HT1080 (cell line): ENCODE measurements around the gene LGALS7. TPM values are rescaled to one million over a fixed set of nuclear protein-coding genes. Genes with fewer than 3 reads are reported as not detected.
A peak's percentile ranks its signal among the peaks of the same experiment; 100 is the strongest.

Experiments used
- DNase-seq: peaks from one replicate; pipeline ENCODE4 v3.0.0-alpha.2; 2015; ENCODE audit warnings: low read depth
- total RNA-seq: library from RNA; depleted of rRNA; stranded (reverse); fragments of >200 nt; shearing (Covaris generic); gene quantifications from 2 replicates; pipeline ENCODE4 v1.2.3, GENCODE V29; 2014

Gene LGALS7
- total RNA-seq, 1 experiment from 2014 or later: not detected

DNA sequence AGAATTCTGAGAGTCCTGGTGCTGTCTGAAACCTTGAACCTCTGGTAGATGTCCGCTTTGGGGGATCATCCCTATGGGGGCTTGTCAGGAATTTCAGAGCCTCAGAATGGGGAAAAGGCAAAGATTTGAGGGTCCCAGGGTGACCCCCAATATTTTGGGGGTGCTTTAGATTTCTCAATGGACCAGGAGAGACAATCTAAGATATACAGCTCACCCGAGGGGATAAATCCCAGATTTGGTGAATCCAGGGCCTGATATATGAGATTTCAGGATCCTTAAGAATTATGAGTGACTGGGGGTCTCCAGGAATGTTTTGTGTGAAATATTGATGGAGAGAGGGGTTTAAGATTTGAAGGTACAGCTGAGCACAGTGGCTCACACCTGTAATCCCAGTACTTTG, 32.4 kb downstream of the LGALS7 start:
- DNase-seq: no peak

GRCh38 chr19:38740257-38740592, 33.1 kb downstream of the LGALS7 start:
- no peak for DNase-seq

DNA sequence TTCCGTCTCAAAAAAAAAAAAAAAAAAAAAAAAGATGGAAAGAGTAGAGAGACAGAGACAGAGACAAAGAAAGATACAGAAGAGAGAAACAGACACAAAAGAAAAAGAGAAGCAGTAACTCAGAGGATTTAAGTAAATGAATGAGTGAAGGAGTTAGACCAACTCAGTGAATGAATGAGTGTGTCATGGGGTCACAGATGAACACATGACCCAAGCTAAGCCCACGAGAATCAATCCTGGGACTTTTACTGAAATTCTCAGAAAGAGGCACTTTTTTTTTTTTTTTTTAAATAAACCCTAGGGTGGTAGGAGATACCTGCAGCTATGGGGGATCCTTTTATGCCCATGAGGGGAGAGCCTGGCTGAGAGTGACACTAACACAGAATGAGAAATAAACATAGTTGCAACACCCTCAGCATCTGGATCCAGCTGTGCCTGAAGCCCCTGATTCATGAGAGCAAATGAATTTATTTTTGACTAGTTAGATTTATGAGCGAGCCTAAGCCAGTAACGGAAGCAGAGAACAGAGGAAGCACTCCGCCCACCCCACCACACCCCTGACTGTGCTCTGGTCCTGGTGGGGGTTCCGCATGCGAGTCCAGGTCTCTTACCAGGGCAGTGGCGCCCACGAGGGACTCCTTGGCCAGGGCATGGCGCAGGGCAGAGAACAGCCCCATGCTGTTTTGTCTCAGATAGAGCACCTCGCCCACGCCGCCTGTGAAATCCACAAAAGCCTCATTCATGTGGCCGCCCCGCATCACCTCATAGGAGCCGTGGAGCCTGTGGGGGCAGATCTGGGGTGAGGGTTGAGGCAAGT, 33.7 kb downstream of the LGALS7 start:
- DNase-seq: no peak

- DNase-seq: no peak
Observed at GRCh38 chr19:38737921-38738737, 35.2 kb downstream of the LGALS7 start.

GRCh38 chr19:38737281-38737865, 35.9 kb downstream of the LGALS7 start:
- no peak for DNase-seq

DNA sequence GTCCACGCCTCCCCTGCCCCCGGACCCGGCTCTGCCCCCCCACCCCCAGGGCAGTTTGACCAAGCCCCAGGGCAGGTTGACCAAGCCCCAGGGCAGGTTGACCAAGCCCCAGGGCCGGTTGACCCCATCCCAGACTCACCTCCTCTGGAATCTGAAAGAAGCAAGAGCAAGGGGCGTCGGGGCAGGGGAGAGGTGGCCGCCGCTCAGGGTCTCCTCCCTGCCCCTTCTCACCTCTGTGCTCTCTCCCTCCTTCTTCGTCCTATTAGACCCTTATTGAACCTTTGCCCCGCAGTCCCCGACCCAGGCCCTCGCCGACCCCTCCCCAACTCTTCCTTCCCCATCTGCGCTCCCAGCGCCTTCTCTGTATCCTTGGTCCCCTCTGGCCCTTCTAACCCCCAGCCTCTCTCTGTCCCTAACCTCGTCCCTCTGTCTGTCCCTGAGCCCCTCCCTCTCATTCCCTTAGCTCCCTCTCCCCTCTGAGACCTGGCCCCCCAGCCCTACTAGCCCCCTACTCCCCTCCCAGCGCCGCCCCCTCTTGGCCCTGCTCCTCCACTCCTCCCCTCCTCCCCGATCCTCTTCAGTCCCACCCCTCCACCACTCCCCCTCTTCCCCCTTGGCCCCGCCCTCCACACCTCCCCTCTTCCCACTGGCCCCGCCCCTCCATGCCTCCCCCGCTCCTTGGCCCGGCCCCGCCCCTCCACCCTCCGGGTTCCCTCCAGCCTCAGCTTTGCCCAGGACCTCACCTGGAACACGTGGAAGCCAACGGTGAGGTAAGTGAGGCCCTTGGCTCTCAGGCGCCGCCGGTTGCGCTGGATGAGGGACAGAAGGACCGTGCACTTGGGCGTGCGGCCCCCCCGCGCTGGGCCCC, 36.7 kb downstream of the LGALS7 start:
- DNase-seq: no peak

DNA sequence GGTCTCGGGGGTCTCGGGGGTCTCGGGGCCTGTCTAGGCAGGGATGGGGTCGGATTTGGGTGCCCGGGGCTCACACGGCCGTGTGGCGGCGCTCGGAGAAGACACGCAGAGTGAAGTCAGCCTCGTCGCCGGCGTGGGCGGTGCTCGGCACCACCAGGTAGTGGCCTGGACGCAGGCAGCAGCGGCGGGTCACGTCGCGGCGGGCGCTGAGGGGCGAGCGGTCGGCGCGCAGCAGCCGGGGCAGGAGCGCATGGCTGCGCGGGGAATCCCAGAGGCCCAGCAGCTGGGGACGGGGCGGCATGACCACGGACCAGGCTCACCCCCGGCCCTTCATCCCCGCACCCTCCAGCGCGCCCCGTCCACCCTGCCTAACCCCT, 37.3 kb downstream of the LGALS7 start:
- DNase-seq: no peak

GRCh38 chr19:38735257-38735686, 38.0 kb downstream of the LGALS7 start:
- no peak for DNase-seq

GRCh38 chr19:38734426-38735256, 38.7 kb downstream of the LGALS7 start:
- peak; percentile 63 for DNase-seq

DNA sequence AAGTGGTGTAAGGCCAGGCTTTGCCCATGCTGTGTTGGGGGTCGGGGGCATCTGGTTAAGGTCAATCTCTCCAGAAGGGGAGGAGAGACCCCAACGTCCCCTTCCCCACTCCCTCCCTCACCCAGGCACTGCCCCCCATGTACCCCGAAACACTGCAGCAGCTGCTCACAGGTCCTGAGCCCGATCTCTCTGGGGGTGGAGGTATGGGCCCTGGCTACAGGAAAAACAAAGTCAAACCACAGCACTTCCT, 39.2 kb downstream of the LGALS7 start:
- no peak for DNase-seq

DNA sequence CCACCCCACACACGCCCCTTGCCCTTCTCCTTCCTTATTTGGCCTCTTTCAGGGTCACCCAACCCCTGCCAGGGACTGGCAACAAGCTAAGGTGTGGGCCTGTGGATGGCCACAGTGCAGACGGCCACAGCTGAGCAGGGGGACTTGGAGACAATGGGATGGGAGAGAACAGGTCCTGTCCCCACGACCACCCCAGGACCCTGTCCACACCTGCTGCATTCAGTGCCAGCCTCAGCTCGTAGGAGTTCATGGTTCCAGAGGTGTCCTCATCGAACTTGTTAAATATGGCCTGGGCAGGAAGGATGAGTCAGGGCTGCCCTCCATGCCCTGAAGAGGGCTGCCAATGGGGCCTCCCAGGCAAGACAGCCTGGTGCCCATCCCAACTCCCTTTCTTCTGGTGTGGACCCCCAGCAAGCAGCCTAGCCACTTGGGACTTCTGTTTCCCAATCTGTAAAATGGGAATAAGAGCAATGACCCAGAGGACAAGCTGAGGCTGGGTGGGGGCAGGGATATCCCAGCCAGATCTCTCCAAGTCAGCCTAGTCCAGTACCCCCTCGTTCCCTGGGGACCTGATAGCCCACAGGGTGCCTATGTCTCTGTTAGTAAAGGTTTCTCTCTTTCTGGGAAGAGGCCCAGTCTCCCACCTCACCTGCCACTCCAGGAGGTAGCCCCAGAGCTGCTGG, 39.7 kb downstream of the LGALS7 start:
- peak; percentile 60 for DNase-seq

- no peak for DNase-seq
Observed at GRCh38 chr19:38733241-38733492, 40.1 kb downstream of the LGALS7 start.

DNA sequence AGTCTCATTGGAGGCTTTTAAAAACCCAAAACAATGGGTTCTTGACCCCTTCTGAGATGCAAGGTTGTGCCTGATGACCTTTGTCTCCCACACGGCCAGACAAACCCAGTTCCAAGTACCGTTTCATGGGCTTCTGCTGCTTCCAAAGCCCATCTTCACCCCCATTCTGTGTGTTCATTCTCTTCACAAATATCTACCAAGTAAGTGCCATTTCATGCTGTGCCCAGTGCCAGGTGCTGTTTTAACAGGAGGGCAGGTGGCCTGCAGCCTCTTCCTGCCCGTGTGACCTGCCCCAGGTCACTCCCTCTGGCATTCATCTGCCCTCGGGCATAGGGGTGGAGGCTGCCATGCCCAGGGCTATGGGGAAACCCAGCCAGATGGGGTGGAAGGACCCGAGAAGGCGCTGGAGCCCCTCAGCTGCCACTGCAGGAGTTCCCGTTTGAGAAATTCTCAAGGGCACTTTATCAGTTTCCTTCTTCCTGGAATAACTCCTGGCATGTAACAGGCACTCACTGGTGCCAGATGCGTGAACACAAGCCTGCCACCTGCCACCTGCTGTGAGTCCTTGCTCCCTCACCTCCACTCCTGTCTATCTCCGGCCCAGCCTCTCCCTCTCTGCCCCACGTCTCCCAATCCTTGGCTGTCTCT, 41.5 kb downstream of the LGALS7 start:
- DNase-seq: no peak

DNA sequence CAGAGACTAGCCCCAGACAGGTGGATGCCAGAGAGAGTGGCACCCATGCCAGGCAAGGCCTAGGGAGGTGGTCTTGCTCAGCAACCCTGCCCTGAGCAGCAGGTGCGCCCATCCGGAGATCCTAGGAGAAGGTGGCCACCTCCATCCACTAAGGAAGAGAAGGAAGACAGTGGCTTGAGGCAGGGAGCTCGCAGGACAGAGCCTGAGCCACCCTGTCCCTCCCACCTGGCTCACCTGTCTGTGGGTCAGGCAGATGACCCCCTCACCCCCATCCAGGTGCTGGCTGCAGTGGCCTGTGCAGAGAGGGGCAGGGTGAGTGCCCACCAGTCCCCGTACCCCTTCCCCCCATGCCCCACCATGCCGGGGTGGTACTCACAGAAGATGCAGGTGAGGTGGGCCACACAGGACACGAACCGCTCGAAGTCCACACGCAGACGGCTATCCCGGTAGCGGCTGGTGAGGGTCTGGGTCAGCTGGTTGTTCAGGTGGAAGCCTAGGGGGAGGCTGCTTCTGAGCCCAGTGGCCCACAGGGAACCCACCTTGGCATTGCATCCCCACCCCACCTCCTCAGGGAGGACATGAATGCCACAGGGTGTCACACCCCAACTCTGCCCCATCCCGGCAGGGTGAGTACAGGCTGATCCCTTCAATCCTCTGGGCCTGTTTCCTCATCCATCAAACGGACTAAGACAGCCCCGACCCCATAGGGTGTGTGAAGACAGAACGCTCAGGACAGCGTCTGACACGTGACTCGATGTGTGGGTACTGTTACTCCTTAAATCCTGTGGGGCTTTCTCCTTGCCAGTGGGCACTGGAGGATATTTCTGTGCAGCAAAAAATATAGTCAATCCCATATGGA, 42.4 kb downstream of the LGALS7 start:
- DNase-seq: no peak

DNA sequence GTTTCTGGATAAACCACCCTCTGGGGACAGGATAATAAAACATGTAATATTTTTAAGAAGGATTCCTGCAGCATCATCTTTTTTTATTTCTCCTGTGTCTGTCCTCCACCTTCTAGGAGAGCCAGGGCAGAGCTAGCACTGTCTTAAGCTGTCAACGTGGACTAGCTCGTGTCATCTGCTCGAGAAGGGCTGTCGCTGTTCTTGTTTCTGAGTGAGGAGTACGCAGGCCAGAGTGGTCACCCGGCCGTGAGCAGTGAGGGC, 42.9 kb downstream of the LGALS7 start:
- DNase-seq: no peak

DNA sequence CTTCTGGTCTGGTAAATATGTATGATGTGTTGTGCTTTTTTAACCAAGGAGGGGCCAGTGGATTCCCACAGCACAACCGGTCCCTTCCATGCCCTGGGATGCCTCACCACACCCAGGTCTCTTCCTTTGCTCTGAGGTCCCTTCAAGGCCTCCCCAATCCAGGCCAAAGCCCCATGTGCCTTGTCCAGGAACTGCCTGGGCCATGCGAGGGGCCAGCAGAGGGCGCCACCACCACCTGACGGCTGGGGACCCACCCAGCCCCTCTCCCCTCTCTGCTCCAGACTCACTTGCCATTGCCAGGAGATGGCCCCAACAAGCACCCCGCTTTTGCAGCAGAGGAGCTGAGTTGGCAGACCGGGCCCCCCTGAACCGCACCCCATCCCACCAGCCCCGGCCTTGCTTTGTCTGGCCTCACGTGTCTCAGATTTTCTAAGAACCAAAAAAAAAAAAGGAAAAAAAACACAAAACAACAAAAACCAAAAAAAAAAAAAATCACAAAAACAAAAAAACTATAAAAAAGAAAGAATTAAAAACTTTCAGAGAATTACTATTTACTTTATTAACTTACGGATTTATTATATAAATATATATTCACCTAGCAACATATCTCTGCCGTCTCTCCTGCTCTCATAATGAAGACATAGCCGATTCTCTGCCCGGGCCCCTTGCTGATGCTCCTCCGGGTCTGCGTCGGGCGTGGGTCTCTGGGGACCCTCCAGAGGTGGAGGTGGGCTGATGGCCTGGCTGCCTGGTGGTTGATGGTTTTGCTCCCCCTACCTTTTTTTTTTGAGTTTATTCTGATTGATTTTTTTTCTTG, 43.5 kb downstream of the LGALS7 start:
- peak; percentile 52 for DNase-seq

DNA sequence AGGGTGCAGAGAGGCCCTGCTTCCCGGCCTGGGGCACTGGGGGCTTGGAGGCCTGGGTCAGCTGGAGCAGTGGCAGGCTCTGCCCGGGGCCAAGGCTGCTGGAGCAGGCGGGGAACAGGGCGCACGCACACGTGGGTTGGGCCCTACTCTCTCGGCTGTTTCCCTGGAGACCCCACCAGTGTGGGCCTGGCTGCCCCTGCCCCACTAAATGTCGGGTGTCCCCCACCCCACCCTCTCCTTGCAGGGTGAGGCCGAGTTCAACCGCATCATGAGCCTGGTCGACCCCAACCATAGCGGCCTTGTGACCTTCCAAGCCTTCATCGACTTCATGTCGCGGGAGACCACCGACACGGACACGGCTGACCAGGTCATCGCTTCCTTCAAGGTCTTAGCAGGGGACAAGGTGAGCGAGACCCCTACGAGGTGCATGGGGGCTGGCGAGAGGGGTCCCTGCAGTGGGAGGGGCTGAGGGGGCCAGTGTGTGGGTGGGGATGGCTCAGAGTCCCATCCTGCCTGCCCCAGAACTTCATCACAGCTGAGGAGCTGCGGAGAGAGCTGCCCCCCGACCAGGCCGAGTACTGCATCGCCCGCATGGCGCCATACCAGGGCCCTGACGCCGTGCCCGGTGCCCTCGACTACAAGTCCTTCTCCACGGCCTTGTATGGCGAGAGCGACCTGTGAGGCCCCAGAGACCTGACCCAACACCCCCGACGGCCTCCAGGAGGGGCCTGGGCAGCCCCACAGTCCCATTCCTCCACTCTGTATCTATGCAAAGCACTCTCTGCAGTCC, 44.4 kb downstream of the LGALS7 start:
- DNase-seq: no peak
